Activated T-cell treated with anti-CD3 and anti-CD28 coated beads for 24 hours (primary cell): Measurements from ENCODE around the gene IL22RA2.

Experiments used
- DNase-seq: peaks from one replicate; pipeline ENCODE4 v3.0.0-alpha.2; 2020; ENCODE audit warnings: low read depth

Gene IL22RA2

DNA sequence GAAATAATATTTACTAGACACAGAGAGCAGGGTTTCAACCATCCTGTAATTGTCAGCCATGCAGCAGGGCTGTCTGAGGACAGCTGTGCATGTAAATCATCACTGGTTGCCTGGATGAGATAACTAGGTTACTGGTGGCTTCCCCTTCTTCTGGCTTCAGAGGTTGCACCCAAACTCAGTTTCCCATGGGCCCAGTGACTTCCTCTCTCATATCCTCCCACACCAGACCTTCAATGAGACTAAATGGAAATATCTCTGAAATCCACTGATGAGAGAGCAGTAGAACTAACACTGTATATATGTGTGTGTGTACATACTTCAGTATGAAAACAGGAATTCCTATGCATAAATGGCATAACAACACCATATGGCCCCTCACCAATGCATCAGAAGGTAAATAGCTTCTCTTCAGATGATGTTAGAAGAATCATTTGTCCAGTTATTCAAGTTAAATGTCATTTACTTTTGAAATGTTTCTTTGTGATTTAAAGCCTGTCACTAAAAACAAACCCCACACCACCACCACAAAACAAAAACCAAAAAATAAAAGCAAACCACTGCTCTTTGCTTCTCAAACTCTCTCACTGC is 77.7 kb downstream of the IL22RA2 start:
- DNase-seq: no peak

DNA sequence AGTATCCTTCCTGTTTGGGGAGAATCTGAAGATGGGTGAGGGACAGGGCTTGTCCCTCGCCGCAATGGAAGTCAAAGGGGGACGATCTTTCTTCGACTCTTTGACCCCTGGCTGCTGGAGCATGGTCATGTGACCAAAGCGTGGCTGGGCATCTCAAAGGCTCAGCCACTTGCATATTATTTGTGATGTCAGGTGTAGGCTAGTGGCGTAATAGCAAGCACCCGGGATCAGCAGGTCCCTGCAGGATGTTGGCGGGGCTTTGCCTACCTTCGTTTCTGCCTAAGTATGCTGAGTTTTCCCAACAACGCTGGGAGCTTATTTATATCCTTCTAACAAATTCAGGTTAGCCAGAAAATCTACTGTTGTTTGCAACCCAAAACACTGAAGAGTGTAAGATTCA is 78.4 kb downstream of the IL22RA2 start:
- DNase-seq: no peak

DNA sequence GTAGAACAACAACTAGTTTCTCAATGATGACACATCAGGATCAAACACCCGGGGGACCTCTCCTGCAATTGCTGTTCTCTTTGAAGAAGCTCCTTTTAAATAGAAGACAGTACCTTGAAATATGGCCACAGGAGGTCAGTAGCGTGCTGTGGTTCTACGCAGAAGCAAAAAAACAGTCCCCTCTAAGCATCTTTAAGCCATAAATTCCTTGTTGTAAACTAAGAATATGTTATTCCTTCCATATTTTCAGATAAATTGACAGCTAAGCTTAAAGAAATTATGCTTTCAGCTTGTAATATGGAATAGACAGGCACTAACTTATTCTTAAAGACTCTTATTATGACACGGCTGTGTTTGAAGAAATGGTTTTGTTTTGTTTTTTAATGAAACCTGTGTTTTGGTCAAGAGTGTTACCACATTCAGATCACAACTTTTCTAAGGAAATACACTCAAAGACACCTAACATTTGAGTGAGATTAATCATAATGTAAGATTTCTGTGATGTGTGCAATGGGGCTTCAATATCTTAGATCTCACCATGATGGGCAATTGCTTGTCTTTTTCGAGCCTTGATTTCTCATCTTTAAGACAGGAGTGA is 78.9 kb downstream of the IL22RA2 start:
- DNase-seq: peak; percentile 25
